KMS-11 (cell line): ENCODE data around the gene CACNA2D3.

Source experiments
- H2AFZ ChIP-seq: fragments of 200-600 bp; sonication (generic); 2 replicates; pipeline ENCODE4 v1.6.1; 2016; ENCODE audit warnings: antibody characterized with exemption, mixed run types, low read depth
- H3K27ac ChIP-seq: fragments of 200-600 bp; sonication (generic); 2 replicates; pipeline ENCODE4 v1.6.1; 2016; ENCODE audit warnings: mild to moderate bottlenecking, mixed run types
- H3K27me3 ChIP-seq: fragments of 200-600 bp; sonication (generic); 2 replicates; pipeline ENCODE4 v1.6.1; 2017; ENCODE audit warnings: mild to moderate bottlenecking, low read depth, mixed run types, moderate library complexity; ENCODE audit not compliant: insufficient read depth
- H3K36me3 ChIP-seq: fragments of 200-600 bp; sonication (generic); 2 replicates; pipeline ENCODE4 v1.6.1; 2017; ENCODE audit warnings: mild to moderate bottlenecking, mixed run types; ENCODE audit not compliant: insufficient read depth
- H3K4me1 ChIP-seq: fragments of 200-600 bp; sonication (generic); 2 replicates; pipeline ENCODE4 v1.6.1; 2016; ENCODE audit warnings: mild to moderate bottlenecking, low read depth, mixed run types; ENCODE audit not compliant: poor library complexity, severe bottlenecking
- H3K4me2 ChIP-seq: fragments of 200-600 bp; sonication (generic); 2 replicates; pipeline ENCODE4 v1.7.0; 2016; ENCODE audit warnings: mild to moderate bottlenecking, mixed run types
- H3K4me3 ChIP-seq: fragments of 200-600 bp; sonication (generic); IDR thresholded peaks from 2 replicates; pipeline ENCODE4 v1.6.1; 2017; ENCODE audit warnings: low read depth, low read length, mixed read lengths; ENCODE audit not compliant: insufficient read depth
- H3K79me2 ChIP-seq: fragments of 200-600 bp; sonication (generic); 2 replicates; pipeline ENCODE4 v1.6.1; 2016; ENCODE audit warnings: low read depth, mixed run types; ENCODE audit not compliant: insufficient read depth
- H3K9ac ChIP-seq: fragments of 200-600 bp; sonication (generic); 2 replicates; pipeline ENCODE4 v1.6.1; 2016; ENCODE audit warnings: mild to moderate bottlenecking, mixed run types
- H4K20me1 ChIP-seq: fragments of 200-600 bp; sonication (generic); 2 replicates; pipeline ENCODE4 v1.6.1; 2016; ENCODE audit warnings: mild to moderate bottlenecking, mixed run types; ENCODE audit not compliant: insufficient read depth
- CTCF ChIP-seq: fragments of 200-600 bp; sonication (generic); conservative IDR thresholded peaks from 2 replicates; pipeline ENCODE4 v1.6.1; 2017; ENCODE audit warnings: low read depth, mild to moderate bottlenecking, antibody characterized with exemption, low read length, moderate library complexity, mixed read lengths

Gene CACNA2D3

GRCh38 chr3:54353946-54354345 lies 231.6 kb downstream of the CACNA2D3 start:
- H3K4me2 ChIP-seq = no peak overlapping the region
- no peak overlapping the region for H2AFZ ChIP-seq
- H3K27me3 ChIP-seq = no peaks in the 10 kb centered on the region
- H3K9ac ChIP-seq = no peak overlapping the region
- TF ChIP-seq CTCF = no peak
- no peak overlapping the region for H3K27ac ChIP-seq
- no peaks in the 10 kb centered on the region for H4K20me1 ChIP-seq
- H3K36me3 ChIP-seq = no peaks in the 10 kb centered on the region
- no peak overlapping the region for H3K4me3 ChIP-seq
- no peaks in the 10 kb centered on the region for H3K4me1 ChIP-seq
- no peaks in the 10 kb centered on the region for H3K79me2 ChIP-seq

- H3K4me2 ChIP-seq = no peak overlapping the region
- no peak overlapping the region for H3K27ac ChIP-seq
- no peak overlapping the region for H2AFZ ChIP-seq
- TF ChIP-seq CTCF = no peak
- no peaks in the 10 kb centered on the region for H3K27me3 ChIP-seq
- no peaks in the 10 kb centered on the region for H3K36me3 ChIP-seq
- H4K20me1 ChIP-seq = no peaks in the 10 kb centered on the region
- no peak overlapping the region for H3K9ac ChIP-seq
- H3K79me2 ChIP-seq = no peaks in the 10 kb centered on the region
- H3K4me1 ChIP-seq = peaks cover 15% of the 10 kb centered on the region
- no peak overlapping the region for H3K4me3 ChIP-seq
Measured at GRCh38 chr3:54355800-54356199, 233.4 kb downstream of the CACNA2D3 start.

GRCh38 chr3:54356261-54357045 lies 234.1 kb downstream of the CACNA2D3 start:
- no peak overlapping the region for H3K4me3 ChIP-seq
- no peak overlapping the region for H3K4me2 ChIP-seq
- H3K4me1 ChIP-seq = peaks cover 17% of the 10 kb centered on the region
- no peaks in the 10 kb centered on the region for H4K20me1 ChIP-seq
- H3K9ac ChIP-seq = no peak overlapping the region
- no peaks in the 10 kb centered on the region for H3K27me3 ChIP-seq
- no peak overlapping the region for H3K27ac ChIP-seq
- no peak overlapping the region for H2AFZ ChIP-seq
- H3K36me3 ChIP-seq = no peaks in the 10 kb centered on the region
- no peaks in the 10 kb centered on the region for H3K79me2 ChIP-seq
- TF ChIP-seq CTCF = no peak

- Histone ChIP-seq H3K27ac (no peak overlapping the region), H3K9ac (no peak overlapping the region), H3K27me3 (no peaks in the 10 kb centered on the region), H3K4me3 (no peak overlapping the region), H2AFZ (no peak overlapping the region), H3K36me3 (no peaks in the 10 kb centered on the region), H3K79me2 (no peaks in the 10 kb centered on the region), H3K4me1 (peaks cover 17% of the 10 kb centered on the region), H3K4me2 (no peak overlapping the region), H4K20me1 (no peaks in the 10 kb centered on the region)
- TF ChIP-seq CTCF = no peak
Measured at GRCh38 chr3:54357301-54357700, 234.9 kb downstream of the CACNA2D3 start.
